HepG2 (cell line): ENCODE results near the gene ING1. TPM values are rescaled to one million over a fixed set of nuclear protein-coding genes. Genes with fewer than 3 reads are reported as not detected.

Experiments
- FOXA1 ChIP-seq, 2 experiments: fragments of 450-650 bp in 1 of 2; sonication (generic) in 1 of 2; formaldehyde crosslinking in 1 of 2; IDR thresholded peaks; 2 replicates each; pipeline versions ENCODE4 v1.4.0 to v1.6.1; 2016 to 2020; ENCODE audit warnings: missing genetic modification reagents in 1 of 2
- ZHX2 ChIP-seq, 2 experiments: sonication (generic) in 1 of 2; formaldehyde crosslinking in 1 of 2; IDR thresholded peaks; 2 replicates each; pipeline versions ENCODE4 v1.6.1 to v1.9.0; 2014 to 2022; ENCODE audit warnings: antibody characterized with exemption in 1 of 2, borderline replicate concordance in 1 of 2, inconsistent platforms in 1 of 2, low read depth in 1 of 2, missing genetic modification reagents in 1 of 2
- ZNF33B ChIP-seq: sonication (generic); formaldehyde crosslinking; IDR thresholded peaks from 2 replicates; pipeline ENCODE4 v1.5.1; 2020; ENCODE audit warnings: mild to moderate bottlenecking, missing genetic modification reagents
- ZNF674 ChIP-seq: sonication (generic); formaldehyde crosslinking; IDR thresholded peaks from 2 replicates; pipeline ENCODE4 v1.5.0; 2020; ENCODE audit warnings: low read depth, mild to moderate bottlenecking, missing genetic modification reagents
- ZNF687 ChIP-seq: sonication (generic); formaldehyde crosslinking; IDR thresholded peaks from 2 replicates; pipeline ENCODE4 v1.5.1; 2020; ENCODE audit warnings: mild to moderate bottlenecking, missing genetic modification reagents, moderate library complexity
- polyA plus RNA-seq, 8 experiments: library from polyadenylated mRNA; depleted of rRNA in 3 of 8; stranded (reverse) in 7 of 8; unstranded in 1 of 8; fragments of >200 nt; fragmentation: Illumina TruSeq in 4 of 8; extraction: Trizol in 4 of 8; gene quantifications; 2 replicates each; pipeline versions ENCODE4 v1.2.1 to v1.2.3, GENCODE V29; 2011 to 2016; ENCODE audit warnings: low read depth in 4 of 8, missing spikeins in 1 of 8, mixed read lengths in 1 of 8; ENCODE audit not compliant: insufficient read depth in 1 of 8
- total RNA-seq, 5 experiments: library from RNA; depleted of rRNA; stranded (reverse); fragments of >200 nt; fragmentation: Illumina TruSeq; extraction: Trizol; gene quantifications; 2 replicates each; pipeline ENCODE4 v1.2.3, GENCODE V29; 2016; ENCODE audit warnings: low read depth in 1 of 5
- TF ChIP-seq, protein P1 (sequence below): sonication (generic); formaldehyde crosslinking; IDR thresholded peaks from 2 replicates; pipeline ENCODE4 v1.5.1; 2020; ENCODE audit warnings: missing genetic modification reagents, mild to moderate bottlenecking, borderline replicate concordance
- TF ChIP-seq, protein P2 (sequence below): sonication (generic); formaldehyde crosslinking; IDR thresholded peaks from 2 replicates; pipeline ENCODE4 v1.8.0; 2022; ENCODE audit warnings: missing genetic modification reagents, mild to moderate bottlenecking, moderate library complexity, borderline replicate concordance
- TF ChIP-seq, protein P3 (sequence below): sonication (generic); formaldehyde crosslinking; IDR thresholded peaks from 2 replicates; pipeline ENCODE4 v1.4.0; 2020; ENCODE audit warnings: missing genetic modification reagents, mild to moderate bottlenecking, borderline replicate concordance

ING1 gene
- total and polyA plus RNA-seq, 2 of the 13 experiments (the other 11 are each of a cell fraction or from before 2014, with no cell fraction given): 8.1 to 16.1 TPM

- no peak for TF ChIP-seq ZNF674
- TF ChIP-seq, protein P1, sequence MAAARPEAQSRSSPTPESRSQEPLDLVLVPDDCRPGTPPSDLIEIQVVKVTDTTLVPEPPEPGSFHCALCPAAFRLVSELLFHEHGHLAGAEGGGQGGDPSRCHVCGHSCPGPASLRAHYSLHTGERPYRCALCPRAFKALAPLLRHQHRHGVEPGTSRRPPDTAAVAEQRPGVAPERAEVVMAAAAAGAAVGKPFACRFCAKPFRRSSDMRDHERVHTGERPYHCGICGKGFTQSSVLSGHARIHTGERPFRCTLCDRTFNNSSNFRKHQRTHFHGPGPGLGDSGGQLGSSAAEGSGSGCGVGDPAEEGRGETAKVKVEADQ (CRISPR knock-in tag): no peak
- TF ChIP-seq ZNF33B (CRISPR knock-in tag): no peak
- TF ChIP-seq FOXA1 (IDR thresholded peaks at IDR 0.05): no peak
- no peak for TF ChIP-seq FOXA1 (CRISPR knock-in tag; IDR thresholded peaks at IDR 0.05)
- TF ChIP-seq, protein P2, sequence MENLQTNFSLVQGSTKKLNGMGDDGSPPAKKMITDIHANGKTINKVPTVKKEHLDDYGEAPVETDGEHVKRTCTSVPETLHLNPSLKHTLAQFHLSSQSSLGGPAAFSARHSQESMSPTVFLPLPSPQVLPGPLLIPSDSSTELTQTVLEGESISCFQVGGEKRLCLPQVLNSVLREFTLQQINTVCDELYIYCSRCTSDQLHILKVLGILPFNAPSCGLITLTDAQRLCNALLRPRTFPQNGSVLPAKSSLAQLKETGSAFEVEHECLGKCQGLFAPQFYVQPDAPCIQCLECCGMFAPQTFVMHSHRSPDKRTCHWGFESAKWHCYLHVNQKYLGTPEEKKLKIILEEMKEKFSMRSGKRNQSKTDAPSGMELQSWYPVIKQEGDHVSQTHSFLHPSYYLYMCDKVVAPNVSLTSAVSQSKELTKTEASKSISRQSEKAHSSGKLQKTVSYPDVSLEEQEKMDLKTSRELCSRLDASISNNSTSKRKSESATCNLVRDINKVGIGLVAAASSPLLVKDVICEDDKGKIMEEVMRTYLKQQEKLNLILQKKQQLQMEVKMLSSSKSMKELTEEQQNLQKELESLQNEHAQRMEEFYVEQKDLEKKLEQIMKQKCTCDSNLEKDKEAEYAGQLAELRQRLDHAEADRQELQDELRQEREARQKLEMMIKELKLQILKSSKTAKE (CRISPR knock-in tag): no peak
- no peak for TF ChIP-seq ZHX2 (IDR thresholded peaks at IDR 0.05; ENCODE audit: low read depth)
- 0 out of 2 replicates have a peak, but pooled peaks have one; percentile 66 for TF ChIP-seq ZHX2 (CRISPR knock-in tag; IDR thresholded peaks at IDR 0.05; ENCODE audit: borderline replicate concordance)
- no peak; the same call in 1 of the 2 replicates for TF ChIP-seq ZNF687 (CRISPR knock-in tag)
- TF ChIP-seq, protein P3, sequence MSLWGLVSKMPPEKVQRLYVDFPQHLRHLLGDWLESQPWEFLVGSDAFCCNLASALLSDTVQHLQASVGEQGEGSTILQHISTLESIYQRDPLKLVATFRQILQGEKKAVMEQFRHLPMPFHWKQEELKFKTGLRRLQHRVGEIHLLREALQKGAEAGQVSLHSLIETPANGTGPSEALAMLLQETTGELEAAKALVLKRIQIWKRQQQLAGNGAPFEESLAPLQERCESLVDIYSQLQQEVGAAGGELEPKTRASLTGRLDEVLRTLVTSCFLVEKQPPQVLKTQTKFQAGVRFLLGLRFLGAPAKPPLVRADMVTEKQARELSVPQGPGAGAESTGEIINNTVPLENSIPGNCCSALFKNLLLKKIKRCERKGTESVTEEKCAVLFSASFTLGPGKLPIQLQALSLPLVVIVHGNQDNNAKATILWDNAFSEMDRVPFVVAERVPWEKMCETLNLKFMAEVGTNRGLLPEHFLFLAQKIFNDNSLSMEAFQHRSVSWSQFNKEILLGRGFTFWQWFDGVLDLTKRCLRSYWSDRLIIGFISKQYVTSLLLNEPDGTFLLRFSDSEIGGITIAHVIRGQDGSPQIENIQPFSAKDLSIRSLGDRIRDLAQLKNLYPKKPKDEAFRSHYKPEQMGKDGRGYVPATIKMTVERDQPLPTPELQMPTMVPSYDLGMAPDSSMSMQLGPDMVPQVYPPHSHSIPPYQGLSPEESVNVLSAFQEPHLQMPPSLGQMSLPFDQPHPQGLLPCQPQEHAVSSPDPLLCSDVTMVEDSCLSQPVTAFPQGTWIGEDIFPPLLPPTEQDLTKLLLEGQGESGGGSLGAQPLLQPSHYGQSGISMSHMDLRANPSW: no peak
Measured at GRCh38 chr13:110714797-110715394, 1.4 kb downstream of the ING1 start (continued).
